ENCODE measurements around the gene LRP6.

LRP6 gene

DNA sequence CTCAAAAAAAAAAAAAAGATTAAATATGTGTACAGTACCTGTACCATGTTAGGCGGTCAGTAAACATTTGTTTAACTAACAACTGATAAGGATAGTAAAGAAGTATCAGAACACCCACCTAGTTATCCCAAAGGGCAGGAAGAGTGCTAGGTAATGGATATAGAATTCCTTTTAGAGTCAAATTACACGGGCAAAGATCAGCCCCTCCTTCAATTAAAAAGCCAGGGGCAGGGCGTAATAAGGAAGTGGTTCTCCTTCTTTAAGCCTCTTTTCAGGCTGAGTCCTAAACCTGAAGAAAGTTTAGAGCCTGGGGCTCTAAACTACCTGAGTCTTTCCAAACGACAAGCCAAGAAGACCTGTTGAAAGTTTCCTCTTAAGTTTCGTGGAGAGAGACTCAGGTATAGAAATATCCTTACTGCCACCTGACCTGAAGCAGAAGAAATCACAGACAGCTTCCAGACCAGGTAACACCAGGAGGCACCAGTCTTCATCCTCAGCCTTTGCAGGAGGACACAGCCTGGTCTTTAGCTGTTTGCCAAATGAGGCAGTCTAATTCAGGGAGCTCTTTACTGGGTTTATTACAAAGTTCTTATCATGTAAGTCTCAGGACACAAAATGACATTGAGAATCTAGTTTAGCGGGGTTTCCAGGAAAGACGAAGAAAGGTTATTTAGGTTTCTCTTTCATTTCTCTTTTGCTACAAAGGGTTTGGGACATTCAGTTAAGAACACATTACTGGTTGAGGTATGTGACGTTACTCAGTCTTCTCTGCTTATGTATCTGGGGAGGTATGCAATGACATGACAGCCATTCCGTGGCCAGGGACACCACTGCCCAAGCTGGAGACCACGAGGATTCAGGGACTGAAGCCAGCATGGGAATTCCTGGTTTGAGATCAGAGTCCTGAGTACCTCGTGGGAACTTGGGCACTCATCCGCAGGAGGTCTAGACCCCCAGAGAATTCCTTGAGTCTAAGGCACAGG is 195.9 kb downstream of the LRP6 start, which contains the start of gene BCL2L14:
TSS of gene BCL2L14 (plus strand) at position 266 of the 983 bp plus-strand sequence. CDS start 8,367 bp downstream, outside the sequence.
- TF ChIP-seq, protein P1, sequence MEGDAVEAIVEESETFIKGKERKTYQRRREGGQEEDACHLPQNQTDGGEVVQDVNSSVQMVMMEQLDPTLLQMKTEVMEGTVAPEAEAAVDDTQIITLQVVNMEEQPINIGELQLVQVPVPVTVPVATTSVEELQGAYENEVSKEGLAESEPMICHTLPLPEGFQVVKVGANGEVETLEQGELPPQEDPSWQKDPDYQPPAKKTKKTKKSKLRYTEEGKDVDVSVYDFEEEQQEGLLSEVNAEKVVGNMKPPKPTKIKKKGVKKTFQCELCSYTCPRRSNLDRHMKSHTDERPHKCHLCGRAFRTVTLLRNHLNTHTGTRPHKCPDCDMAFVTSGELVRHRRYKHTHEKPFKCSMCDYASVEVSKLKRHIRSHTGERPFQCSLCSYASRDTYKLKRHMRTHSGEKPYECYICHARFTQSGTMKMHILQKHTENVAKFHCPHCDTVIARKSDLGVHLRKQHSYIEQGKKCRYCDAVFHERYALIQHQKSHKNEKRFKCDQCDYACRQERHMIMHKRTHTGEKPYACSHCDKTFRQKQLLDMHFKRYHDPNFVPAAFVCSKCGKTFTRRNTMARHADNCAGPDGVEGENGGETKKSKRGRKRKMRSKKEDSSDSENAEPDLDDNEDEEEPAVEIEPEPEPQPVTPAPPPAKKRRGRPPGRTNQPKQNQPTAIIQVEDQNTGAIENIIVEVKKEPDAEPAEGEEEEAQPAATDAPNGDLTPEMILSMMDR (IDR thresholded peaks at IDR 0.05; ENCODE audit: low read length, missing control alignments) = no peak
- no peak within 1 kb of the TSS for H3K4me3 ChIP-seq (replicated peaks; ENCODE audit: low read depth, low read length)
- no peak for DNase-seq (ENCODE audit: low read depth)

DNA sequence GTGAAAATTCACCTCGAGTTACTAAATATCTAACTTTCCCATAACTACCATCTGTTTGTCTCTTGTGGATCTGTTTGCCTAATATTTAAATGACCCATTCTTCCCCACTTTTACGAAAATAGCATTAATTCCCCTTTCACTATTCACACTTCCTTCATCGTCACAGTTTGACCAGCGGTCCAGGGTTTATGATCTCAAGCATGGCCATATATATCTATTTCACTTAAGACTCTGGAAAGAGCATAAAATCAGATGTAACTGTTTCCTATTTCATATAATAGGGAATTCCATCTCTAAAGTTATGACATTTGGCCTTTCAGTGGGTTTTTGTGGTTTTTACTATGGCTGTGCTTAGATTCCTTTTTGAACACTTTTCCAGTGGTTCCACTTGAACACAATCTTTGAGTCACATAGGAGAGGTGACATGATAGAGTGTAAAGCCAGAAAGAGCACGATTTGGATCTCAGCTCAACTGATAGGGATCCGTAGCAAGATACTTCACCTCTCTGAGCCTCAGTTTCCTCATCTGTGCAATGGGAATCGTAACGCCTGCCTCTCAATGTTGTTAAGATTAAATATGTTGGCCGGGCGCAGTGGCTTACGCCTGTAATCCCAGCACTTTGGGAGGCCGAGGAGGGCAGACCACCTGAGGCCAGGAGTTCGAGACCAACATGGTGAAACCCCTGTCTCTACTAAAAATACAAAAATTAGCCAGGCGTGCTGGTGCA is 196.9 kb downstream of the LRP6 start:
- TF ChIP-seq, protein P1 (IDR thresholded peaks at IDR 0.05; ENCODE audit: low read length, missing control alignments) = no peak
- no peak for DNase-seq (ENCODE audit: low read depth)

DNA sequence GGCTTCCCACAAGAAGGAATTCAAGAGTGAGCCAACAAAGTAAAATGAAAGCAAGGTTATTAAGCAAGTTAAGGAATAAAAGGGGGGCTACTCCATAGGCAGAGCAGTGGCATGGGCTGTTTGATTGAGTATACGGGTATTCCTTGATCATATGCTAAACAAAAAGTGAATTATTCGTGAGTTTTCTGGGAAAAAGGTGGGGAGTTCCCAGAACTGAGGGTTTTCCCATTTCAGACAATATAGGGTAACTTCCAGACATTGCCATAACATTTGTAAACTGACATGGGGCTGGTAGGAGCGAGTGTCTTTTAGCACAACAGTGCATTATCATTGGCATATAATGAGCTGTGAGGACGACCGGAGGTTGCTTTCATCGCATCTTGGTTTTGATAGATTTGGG is 198.1 kb downstream of the LRP6 start:
- H3K4me3 ChIP-seq (replicated peaks; ENCODE audit: low read depth, low read length) = no peak overlapping the region
- no peak for DNase-seq (ENCODE audit: low read depth)
- TF ChIP-seq, protein P1 (IDR thresholded peaks at IDR 0.05; ENCODE audit: low read length, missing control alignments) = no peak

More for the DNA sequence above, 196.9 kb downstream of the LRP6 start:
- H3K4me3 ChIP-seq (replicated peaks; ENCODE audit: low read depth, low read length) = no peak overlapping the region
